Forelimb muscle (tissue), 1 donor: ENCODE results near the gene PTPRE. TPM values are rescaled to one million over a fixed set of nuclear protein-coding genes. Genes with fewer than 3 reads are reported as not detected.

Source experiments
- DNase-seq: peaks from one replicate; pipeline ENCODE4 v3.0.0-alpha.2; 2013; ENCODE audit warnings: low read depth
- polyA plus RNA-seq: library from polyadenylated mRNA; unstranded; fragments of 120-200 nt; gene quantifications from one replicate; pipeline ENCODE4 v1.2.1, GENCODE V29; 2013; ENCODE audit not compliant: insufficient read length

PTPRE gene, protein sequence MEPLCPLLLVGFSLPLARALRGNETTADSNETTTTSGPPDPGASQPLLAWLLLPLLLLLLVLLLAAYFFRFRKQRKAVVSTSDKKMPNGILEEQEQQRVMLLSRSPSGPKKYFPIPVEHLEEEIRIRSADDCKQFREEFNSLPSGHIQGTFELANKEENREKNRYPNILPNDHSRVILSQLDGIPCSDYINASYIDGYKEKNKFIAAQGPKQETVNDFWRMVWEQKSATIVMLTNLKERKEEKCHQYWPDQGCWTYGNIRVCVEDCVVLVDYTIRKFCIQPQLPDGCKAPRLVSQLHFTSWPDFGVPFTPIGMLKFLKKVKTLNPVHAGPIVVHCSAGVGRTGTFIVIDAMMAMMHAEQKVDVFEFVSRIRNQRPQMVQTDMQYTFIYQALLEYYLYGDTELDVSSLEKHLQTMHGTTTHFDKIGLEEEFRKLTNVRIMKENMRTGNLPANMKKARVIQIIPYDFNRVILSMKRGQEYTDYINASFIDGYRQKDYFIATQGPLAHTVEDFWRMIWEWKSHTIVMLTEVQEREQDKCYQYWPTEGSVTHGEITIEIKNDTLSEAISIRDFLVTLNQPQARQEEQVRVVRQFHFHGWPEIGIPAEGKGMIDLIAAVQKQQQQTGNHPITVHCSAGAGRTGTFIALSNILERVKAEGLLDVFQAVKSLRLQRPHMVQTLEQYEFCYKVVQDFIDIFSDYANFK
- 7.8 TPM for polyA plus RNA-seq

DNA sequence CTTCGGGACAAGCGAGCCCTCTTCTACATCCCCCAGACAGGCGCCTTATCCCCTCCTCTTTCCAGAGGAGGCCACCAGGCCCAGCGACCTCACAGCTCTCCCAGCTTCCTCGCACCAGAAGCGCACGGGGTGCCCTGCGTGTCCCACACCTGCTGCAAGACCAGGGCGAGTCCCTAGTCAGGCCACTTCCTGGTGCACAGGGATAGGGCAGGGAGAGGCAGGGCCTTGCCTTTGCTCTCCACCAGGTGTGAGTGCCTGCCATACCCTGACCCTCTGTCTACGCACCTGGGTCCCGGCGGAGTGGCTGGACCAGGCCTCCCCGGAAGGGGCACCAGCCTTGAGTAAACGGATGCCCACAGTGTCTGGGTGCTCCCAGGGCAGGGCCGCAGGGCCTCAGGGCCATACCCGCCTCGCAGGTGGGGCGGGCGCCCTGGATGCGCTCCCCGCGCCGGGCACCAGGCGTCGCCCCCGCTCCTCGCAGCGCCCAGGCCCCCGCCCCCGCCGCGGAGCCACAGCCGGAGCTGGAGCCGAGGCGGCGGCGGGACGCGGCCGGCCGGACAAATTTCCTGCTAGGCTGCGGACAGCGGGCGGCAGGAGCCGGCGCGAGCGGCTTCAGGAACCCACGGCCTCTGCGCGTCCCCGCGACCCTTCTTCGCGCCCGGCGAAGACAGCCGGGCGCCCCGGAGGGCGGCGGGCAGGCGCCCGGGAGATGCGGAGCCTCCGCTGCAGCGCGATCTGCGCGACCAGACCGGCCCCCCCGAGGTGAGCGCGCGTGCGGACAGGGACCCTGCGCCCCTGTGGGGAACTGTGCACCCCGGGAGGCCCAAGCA lies at the start of gene PTPRE:
PTPRE (plus strand) TSS at position 556 of the 830 bp plus-strand sequence. CDS start 133,779 bp downstream, outside the sequence.
- DNase-seq: no peak

DNA sequence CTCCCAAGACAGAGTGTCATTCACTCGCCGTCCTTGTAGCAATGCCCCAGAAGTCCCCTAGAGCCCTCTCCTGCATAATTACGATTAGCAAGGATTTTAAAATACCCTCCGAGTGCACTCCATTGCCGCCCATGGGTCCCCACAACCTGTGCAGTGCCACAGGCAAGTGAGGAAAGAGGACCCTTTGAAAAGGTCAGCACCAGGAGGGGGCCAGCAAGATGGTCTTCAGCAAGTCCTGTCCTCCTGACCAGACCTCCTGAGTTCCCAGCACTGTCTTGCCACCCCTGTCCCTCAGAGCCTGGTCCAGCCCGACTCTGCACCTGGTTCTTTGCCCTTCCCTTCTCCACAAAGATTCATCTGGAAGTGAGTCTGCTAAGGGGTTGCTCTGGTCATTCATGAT lies 46.3 kb upstream of the PTPRE start:
- DNase-seq: no peak

DNA sequence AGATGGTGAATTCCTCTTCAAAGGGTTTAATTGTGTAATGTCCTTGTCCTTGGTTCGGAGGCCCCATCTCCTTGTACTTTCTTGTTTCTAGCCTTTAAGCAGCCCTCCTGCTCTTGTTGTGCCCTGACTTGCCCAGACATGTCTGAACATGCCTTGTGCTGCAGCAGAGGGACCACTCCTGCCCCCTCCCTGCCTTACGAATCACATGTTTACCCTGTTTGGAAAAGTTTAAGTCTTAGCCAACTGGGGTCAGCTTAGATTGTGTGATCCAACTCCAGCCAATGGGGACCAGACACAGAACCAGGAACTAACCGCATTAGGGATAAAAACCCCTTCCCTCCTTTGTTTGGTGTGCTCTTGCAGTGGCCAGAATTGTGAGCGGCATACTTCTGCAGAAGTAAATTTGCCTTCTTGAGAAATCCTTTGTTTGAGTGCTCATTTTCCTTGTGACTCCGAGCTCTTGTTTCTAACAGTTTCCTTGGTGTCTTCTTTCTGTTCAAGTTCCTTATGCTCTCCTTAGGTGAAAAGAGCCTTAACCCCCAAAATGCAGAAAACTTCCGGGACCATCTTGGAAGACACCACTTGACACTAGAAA lies 43.6 kb upstream of the PTPRE start:
- DNase-seq: no peak

DNA sequence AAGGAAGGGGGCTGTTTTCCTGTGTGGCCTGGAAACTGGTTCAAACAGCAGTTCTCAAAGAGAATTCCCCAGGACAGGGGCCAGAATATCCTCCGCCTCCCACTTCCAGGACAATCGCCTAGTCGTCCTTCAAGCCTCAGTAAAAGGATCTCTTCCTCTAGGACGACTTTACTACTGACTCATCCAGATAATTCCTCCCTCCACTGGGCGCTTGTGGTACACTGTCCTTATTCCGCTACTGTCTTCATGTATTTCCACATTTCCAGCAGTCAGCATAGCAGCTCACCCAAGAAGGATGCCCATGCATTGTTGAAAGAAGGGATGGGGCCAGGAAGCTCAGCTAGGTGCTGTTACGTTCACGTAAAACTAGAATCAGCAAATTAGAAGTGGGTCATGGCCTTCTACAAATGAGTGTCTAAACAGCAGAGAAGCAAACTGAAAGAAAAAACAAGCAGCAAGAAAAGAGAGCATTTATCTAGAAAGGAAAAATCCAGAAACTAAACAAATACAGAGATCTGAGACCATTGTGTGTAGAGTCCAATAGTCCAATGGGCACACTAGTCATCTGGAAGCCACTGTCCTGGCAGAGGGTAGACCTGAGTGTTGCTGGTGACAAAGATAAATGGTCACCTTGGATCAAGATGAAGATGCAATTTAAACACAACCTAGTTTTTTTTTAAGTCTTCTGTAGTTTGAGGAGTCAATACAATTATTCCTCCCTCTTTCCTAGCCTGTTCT lies 40.5 kb upstream of the PTPRE start:
- no peak for DNase-seq

DNA sequence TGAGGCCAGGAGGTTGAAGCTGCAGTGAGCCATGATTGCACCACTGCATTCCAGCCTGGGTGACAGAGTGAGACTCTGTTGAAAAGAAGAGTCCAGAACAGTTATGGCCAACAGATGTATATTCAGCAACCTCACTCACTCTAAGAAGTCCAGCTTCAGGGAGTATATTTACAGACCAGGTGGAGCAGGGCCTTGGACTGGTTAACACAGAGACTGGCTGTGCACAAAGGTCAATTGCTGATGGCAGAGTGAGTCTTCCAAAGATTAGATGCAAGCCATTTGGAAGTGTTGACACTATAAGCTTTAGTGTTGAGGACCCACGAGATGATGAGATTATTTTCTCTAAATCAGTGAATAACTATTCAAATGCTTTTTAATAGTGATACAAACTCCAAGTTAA lies 39.1 kb upstream of the PTPRE start:
- no peak for DNase-seq

DNA sequence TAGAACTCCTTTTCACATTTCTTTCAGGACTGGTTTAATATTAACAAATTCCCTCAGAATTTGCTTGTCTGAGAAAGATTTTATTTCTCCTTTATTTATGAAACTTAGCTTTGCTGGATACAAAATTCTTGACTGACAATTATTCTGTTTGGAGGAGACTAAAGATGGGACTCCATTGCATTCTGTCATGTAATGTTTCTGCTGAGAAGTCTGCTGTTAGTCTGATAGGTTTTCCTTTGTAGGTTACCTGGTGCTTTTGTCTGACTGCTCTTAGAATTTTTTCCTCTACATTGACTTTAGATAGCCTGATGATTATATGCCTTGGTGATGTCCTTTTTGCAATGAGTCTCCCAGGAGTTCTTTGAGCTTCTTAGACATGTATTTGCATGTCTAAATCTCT lies 37.6 kb upstream of the PTPRE start:
- DNase-seq: no peak

DNA sequence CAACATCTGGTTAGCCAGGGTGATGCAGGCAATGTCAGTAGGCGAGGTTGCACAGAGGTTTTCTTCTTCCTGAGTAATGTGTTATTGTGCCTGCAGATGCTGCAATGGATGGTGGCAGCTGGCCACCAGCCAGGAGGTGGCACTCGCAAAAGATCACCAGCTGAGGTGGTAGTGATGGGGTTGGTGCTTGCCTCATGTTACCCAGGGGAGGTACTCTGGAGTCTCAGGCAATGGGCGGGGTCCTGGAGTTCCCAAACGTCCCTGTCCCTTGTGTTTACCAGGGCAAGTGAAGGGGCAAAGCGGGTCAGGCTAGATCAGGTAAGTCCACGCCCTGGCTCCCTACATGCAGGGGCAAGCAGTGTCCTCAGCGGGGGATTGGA lies 35.3 kb upstream of the PTPRE start:
- DNase-seq: no peak

DNA sequence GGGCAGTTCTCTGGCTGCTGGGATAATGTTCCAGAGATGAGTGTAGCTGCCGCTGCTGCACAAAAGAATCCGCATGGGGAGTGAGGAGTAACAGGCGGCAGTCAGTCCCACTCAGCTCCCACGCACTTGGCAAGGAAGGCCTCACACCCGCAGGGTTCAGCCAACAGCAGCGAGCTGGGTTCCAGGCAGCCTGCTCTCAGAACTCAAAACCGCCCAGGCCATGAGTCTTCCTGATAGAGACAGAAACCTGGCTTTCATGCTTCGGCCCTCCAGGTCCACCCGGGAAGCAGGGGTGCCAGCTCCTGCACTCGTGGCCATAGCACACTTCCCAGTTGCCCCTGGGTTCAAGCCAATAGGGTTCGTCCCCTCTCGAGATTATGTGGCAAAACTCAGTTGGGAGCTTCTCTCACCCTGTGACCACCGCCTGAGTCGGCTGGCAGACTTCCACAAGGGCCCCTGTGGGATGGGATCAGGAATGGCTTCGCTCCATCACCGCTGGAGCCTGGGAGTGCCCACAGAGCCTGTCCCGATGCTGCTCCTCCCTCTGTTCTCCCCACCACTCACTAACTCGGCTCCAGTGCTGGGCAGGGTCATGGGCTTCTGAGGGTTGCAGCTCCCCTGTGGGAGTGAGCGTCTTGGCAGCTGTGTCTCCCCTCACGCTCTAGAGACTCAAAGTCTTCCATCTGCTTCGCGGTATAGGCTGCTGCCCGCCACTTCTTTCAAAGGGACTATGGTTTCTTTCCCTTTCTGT lies 34.7 kb upstream of the PTPRE start:
- no peak for DNase-seq

DNA sequence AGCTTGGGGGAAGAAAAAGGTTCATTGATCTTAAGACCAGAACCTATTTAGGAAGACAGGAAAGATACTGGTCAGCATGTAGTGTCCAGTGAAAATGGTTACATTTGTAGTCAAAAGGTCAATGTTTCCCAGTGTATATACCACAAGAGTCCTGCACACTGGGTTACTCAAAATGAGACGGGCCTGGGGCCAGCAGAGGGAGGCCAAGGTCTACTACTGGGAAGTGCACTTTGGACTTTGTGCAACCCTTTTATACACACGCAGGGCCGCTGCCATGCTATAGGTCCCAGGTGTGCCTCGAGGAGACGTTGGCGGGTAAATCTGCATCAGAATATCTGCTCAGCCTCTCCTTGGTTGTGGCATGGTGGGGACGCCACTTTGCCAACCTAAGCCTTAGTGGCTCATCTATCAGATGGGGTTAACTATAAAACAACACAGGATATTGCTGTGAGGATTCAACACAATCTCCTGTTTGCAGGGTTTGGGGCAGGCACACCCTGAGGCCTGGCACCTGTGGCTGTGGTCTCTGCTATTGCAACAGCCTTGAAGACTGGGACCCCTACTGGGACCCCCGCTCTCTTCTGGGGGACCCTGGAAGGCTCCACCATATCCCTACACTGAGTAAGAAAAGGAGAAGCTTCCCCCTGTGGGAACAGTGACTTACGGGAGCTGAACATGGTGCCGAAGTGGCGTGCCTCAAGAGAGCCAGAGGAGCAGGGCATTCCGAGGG lies 33.9 kb upstream of the PTPRE start:
- DNase-seq: no peak

DNA sequence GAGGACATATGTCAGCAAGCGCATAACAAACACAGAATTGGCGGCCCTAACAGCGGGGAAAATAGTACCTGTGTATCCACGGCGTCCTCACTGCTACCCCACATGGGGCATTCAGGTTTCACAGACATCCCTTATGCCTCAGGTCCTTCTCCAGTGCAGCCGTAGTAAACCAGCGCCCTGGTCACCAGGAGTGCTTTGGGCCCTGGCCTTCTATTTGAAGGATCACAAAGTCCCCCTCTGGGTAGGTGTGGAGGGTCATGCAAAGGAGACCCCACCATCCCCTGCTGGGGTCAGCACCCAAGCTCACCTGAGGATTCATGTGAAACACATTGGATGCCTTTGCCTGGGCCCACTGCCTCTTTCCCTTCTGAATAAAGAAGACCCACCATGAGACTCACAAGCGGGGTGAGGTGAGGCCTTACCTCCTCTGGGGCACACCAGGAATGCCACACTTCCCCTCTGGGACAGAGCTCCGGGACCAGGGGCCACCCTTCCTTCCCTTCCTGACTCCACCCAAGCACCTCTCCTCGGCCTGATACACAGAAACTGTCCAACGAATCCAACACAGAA lies 32.9 kb upstream of the PTPRE start:
- no peak for DNase-seq

DNA sequence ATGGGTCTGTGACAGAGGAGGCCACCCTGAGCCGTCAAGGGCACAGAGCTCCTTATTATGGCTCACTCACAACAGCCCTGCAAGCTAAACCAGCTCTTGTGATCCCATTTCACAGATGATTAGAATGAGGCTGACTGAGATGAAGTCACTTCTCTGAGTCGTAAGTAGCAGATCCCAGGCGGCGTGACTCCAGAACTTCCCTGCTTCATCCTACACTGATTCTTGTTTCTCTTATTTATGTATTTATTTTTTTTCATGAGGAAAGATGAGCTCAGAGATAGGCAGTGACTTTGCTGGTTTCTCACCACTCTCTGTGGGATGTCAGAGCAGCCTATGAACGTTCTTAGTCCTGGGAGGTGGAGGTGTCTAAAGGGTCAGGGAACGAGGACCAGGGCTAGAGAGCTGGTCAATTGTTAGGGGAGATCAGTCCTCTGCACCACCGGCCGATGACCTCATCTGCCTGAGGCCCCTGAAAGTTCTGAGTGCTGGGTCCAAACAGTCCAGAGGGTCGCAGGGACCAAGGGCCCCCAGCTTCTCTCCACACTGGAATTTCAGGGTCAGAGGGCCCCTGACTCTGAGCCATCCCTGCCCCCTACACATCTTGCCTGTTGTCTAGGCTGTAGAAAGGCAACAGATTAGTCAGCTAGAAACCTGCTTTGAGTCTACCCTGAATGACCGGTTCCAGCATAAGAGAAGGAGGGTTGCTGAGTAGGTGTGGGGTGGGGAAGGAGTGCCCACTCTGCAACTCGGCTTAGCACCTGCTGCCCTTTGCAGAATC lies 32.0 kb upstream of the PTPRE start:
- no peak for DNase-seq

DNA sequence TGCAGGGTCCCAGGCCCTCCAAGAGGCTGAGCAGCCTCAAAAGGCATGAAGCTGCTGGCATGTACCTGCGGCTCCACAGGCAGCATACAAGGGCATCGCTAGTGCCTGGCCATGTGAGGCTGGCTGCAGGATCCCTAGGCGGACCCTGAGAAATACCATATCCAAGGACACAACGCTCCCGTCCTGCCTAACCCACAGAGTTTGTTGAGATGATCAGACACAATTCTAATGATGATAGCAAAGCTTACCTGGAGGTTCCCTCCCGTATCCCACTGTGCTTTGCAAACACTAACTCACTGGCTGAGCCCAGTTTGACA lies 31.5 kb upstream of the PTPRE start:
- no peak for DNase-seq

DNA sequence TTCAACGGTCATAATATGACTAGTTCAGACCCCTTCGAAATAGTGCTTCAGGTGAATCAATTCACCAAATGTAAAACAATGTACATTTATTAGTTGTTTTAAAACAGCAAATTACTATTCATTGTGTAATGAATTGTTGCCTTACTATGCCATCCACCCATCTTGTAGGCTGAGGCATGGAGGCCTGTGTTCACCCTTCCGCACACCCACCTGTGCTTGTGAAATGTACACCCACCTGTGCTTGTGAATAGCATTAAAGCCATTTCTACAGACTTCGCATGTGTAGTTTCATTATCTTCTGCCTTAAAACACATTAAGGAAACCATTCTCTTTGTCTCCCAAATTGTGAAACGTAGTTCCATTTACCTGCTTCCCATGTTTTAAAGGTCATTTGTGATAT lies 31.0 kb upstream of the PTPRE start:
- DNase-seq: no peak

DNA sequence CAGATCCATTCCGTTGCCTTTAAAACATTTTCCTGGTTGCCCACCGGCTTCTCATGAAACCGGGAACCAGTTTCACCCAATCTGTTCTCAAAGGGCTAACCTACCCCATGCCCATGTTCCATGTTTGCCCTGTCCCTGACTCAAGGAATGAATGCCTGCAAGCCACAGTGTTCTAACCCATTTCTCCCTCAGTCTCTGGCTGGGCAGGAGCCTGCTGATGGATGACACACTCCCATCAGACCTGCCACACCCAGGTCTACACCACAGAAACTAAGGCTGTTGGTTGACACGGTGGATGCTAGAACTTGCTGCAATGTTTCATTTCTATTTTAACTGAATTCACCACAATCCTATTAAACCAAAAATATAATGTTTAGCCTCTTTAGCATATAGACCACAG lies 29.8 kb upstream of the PTPRE start:
- DNase-seq: no peak

DNA sequence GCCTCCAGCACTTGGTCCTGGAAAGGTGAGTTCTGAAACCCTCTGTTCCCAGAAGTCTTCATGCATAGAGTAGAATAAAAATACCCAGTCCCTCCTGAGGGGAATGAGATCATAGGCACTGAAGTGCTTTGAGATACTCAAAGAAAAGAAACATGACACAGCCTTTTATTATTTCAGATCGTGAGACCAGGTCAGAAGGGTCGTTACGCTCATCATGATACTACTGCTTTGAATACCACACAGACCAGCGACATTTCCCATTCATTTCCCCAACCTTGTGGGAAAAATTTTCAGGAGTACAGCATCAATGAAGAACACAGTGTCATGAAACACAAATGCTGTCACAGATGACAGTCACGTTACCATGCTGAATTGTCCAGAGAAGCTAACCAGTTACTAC lies 29.2 kb upstream of the PTPRE start:
- DNase-seq: no peak

DNA sequence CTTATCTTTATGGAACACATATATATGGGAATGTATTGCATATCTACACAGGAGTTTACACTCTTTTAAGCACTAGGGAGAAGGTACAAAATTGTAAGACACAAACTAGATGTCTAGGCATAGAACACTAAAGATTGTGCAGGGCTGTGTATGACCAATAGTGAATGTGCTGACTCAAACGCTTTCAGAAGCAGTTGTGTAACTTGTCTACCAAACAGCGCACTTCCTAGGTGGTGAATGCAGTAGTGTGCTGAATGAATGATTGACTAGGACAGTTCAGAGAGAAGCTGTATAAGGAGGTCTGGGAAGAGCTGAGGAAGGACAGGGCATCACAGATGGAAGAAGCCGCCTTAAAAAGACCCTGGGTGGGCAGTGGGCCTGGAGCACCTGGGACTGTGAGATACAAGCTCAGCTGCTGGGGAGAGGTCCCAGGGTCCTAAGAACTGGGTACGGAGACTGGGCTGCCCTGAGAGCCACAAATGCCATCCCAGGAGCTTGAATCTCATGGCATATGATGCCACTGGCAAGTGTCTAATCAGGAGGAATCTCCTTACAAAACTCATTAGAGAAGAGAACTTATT lies 28.3 kb upstream of the PTPRE start:
- no peak for DNase-seq

DNA sequence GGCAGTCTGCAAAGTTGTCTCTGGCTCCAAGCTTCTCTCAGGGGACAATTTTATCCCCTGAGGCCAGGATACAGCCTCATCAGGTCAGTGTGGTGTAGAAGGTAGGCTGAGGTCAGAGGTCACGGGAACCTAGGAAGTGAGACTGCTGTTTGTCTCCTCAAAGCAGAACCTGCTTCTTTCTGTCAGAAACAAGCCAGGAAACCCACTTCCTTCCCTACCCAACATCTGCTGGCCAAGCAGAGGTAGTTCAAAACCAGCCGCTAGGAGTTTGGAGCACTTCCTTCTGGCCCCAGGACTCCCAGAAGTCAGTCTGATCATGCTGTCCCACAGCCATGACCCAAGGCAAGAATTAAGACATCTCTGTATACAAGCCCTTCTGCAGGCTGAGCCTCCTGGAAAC lies 26.3 kb upstream of the PTPRE start:
- no peak for DNase-seq

DNA sequence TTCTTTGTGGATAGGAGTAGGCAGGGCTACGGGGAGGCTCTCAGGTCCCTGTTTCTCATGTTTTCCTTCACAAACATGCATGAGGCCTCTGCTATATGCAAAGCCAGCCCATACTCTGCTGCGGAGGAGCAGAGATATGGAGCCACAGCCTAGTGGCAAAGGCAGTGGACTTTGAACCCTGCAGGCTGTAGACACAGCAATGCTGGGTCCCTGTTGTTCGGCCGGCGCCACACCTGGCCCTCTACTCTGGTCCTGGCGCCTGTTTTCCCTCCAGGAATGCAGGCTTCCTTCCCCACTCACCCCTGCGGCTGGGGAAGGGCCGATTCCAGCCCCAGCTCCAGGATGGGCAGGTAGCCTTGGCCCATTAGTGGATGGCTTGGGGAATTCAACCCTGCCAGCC lies 25.6 kb upstream of the PTPRE start:
- DNase-seq: no peak

DNA sequence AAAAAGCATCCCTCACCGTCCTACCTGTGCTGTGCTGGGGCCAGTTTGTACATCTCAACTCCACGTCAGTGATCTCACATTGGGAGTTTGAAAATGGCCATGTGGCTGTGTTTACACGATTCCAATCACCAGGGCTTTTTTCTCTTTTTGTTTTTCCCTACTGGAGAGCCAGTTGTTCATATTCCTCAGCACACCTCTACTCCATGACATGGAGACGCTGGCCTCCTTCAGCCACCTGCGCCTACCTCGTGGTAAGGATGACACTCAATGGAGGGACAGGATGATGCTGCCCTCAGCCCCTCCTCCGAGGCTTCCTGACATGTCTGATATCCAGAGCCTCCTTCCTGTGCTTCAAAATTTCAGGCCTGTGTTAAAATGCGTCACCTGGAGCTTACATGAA lies 24.5 kb upstream of the PTPRE start:
- DNase-seq: no peak
